ENCODE results near the gene PARD3. TPM values are rescaled to one million over a fixed set of nuclear protein-coding genes. Genes with fewer than 3 reads are reported as not detected.

The PARD3 gene
- total RNA-seq, 1 experiment from 2014 or later = not detected

GRCh38 chr10:34486008-34486407 is 329.1 kb downstream of the PARD3 start:
- H2AFZ ChIP-seq (ENCODE audit: low read length) = no peak overlapping the region
- no peak overlapping the region for H3K27ac ChIP-seq (ENCODE audit: low read length)
- DNase-seq = no peak
- H3K79me2 ChIP-seq (ENCODE audit: low read length) = no peaks in the 10 kb centered on the region
- no peaks in the 10 kb centered on the region for H4K20me1 ChIP-seq (ENCODE audit: insufficient read depth, low read depth, low read length)
- no peaks in the 10 kb centered on the region for H3K4me1 ChIP-seq (ENCODE audit: low read length)
- H3K27me3 ChIP-seq (ENCODE audit: low read length) = no peaks in the 10 kb centered on the region
- H3K9me2 ChIP-seq (replicated peaks; ENCODE audit: insufficient read depth, low read length) = no peaks in the 10 kb centered on the region
- no peak overlapping the region for H3K4me3 ChIP-seq (ENCODE audit: low read length)
- no peaks in the 10 kb centered on the region for H3K36me3 ChIP-seq (ENCODE audit: insufficient read depth, low read length)
- no peaks in the 10 kb centered on the region for H3K9me3 ChIP-seq (ENCODE audit: low read length)
- H3K9ac ChIP-seq (ENCODE audit: low read length) = no peak overlapping the region
- H3K4me2 ChIP-seq (ENCODE audit: low read depth, low read length, poor library complexity, severe bottlenecking) = no peak overlapping the region

GRCh38 chr10:34484164-34484563 is 330.9 kb downstream of the PARD3 start:
- Histone ChIP-seq H3K9me2 (replicated peaks; ENCODE audit: insufficient read depth, low read length) (no peaks in the 10 kb centered on the region), H3K27ac (ENCODE audit: low read length) (no peak overlapping the region), H3K79me2 (ENCODE audit: low read length) (no peaks in the 10 kb centered on the region), H4K20me1 (ENCODE audit: insufficient read depth, low read depth, low read length) (no peaks in the 10 kb centered on the region), H2AFZ (ENCODE audit: low read length) (no peak overlapping the region), H3K9me3 (ENCODE audit: low read length) (no peaks in the 10 kb centered on the region), H3K4me3 (ENCODE audit: low read length) (no peak overlapping the region), H3K4me2 (ENCODE audit: low read depth, low read length, poor library complexity, severe bottlenecking) (no peak overlapping the region), H3K9ac (ENCODE audit: low read length) (no peak overlapping the region), H3K4me1 (ENCODE audit: low read length) (no peaks in the 10 kb centered on the region), H3K27me3 (ENCODE audit: low read length) (no peaks in the 10 kb centered on the region), H3K36me3 (ENCODE audit: insufficient read depth, low read length) (no peaks in the 10 kb centered on the region)
- no peak for DNase-seq

GRCh38 chr10:34480345-34480744 is 334.8 kb downstream of the PARD3 start:
- no peak overlapping the region for H3K4me2 ChIP-seq (ENCODE audit: low read depth, low read length, poor library complexity, severe bottlenecking)

GRCh38 chr10:34479520-34480179 is 335.4 kb downstream of the PARD3 start:
- Histone ChIP-seq H2AFZ (ENCODE audit: low read length) (no peak overlapping the region), H3K4me3 (ENCODE audit: low read length) (no peak overlapping the region), H3K27ac (ENCODE audit: low read length) (no peak overlapping the region), H3K9me3 (ENCODE audit: low read length) (no peaks in the 10 kb centered on the region), H3K27me3 (ENCODE audit: low read length) (no peaks in the 10 kb centered on the region), H3K36me3 (ENCODE audit: insufficient read depth, low read length) (no peaks in the 10 kb centered on the region), H3K4me1 (ENCODE audit: low read length) (no peaks in the 10 kb centered on the region), H3K9me2 (replicated peaks; ENCODE audit: insufficient read depth, low read length) (no peaks in the 10 kb centered on the region), H3K4me2 (ENCODE audit: low read depth, low read length, poor library complexity, severe bottlenecking) (no peak overlapping the region), H4K20me1 (ENCODE audit: insufficient read depth, low read depth, low read length) (no peaks in the 10 kb centered on the region), H3K79me2 (ENCODE audit: low read length) (no peaks in the 10 kb centered on the region), H3K9ac (ENCODE audit: low read length) (no peak overlapping the region)
- no peak for DNase-seq

More at GRCh38 chr10:34480345-34480744, 334.8 kb downstream of the PARD3 start:
- H3K27ac ChIP-seq (ENCODE audit: low read length) = no peak overlapping the region
- no peaks in the 10 kb centered on the region for H3K4me1 ChIP-seq (ENCODE audit: low read length)
- no peaks in the 10 kb centered on the region for H3K79me2 ChIP-seq (ENCODE audit: low read length)
- H3K9me3 ChIP-seq (ENCODE audit: low read length) = no peaks in the 10 kb centered on the region
- no peak overlapping the region for H3K9ac ChIP-seq (ENCODE audit: low read length)
- no peak overlapping the region for H3K4me3 ChIP-seq (ENCODE audit: low read length)
- no peak overlapping the region for H2AFZ ChIP-seq (ENCODE audit: low read length)
- no peaks in the 10 kb centered on the region for H3K36me3 ChIP-seq (ENCODE audit: insufficient read depth, low read length)
- no peaks in the 10 kb centered on the region for H3K27me3 ChIP-seq (ENCODE audit: low read length)
- H3K9me2 ChIP-seq (replicated peaks; ENCODE audit: insufficient read depth, low read length) = no peaks in the 10 kb centered on the region
- no peak for DNase-seq
- no peaks in the 10 kb centered on the region for H4K20me1 ChIP-seq (ENCODE audit: insufficient read depth, low read depth, low read length)

- Histone ChIP-seq H3K79me2 (ENCODE audit: low read length) (no peaks in the 10 kb centered on the region), H3K9me2 (replicated peaks; ENCODE audit: insufficient read depth, low read length) (no peaks in the 10 kb centered on the region), H3K9me3 (ENCODE audit: low read length) (no peaks in the 10 kb centered on the region), H3K4me3 (ENCODE audit: low read length) (no peak overlapping the region), H3K27ac (ENCODE audit: low read length) (no peak overlapping the region), H3K4me2 (ENCODE audit: low read depth, low read length, poor library complexity, severe bottlenecking) (no peak overlapping the region), H2AFZ (ENCODE audit: low read length) (no peak overlapping the region), H3K36me3 (ENCODE audit: insufficient read depth, low read length) (no peaks in the 10 kb centered on the region), H3K27me3 (ENCODE audit: low read length) (no peaks in the 10 kb centered on the region), H3K4me1 (ENCODE audit: low read length) (no peaks in the 10 kb centered on the region), H4K20me1 (ENCODE audit: insufficient read depth, low read depth, low read length) (no peaks in the 10 kb centered on the region), H3K9ac (ENCODE audit: low read length) (no peak overlapping the region)
- no peak for DNase-seq
These were observed 337.8 kb downstream of the PARD3 start for GRCh38 chr10:34477249-34477648.

GRCh38 chr10:34476608-34477007 is 338.5 kb downstream of the PARD3 start:
- Histone ChIP-seq H3K27ac (ENCODE audit: low read length) (no peak overlapping the region), H3K9ac (ENCODE audit: low read length) (no peak overlapping the region), H3K79me2 (ENCODE audit: low read length) (no peaks in the 10 kb centered on the region), H4K20me1 (ENCODE audit: insufficient read depth, low read depth, low read length) (no peaks in the 10 kb centered on the region), H3K4me2 (ENCODE audit: low read depth, low read length, poor library complexity, severe bottlenecking) (no peak overlapping the region), H3K9me2 (replicated peaks; ENCODE audit: insufficient read depth, low read length) (no peaks in the 10 kb centered on the region), H3K9me3 (ENCODE audit: low read length) (no peaks in the 10 kb centered on the region), H3K36me3 (ENCODE audit: insufficient read depth, low read length) (no peaks in the 10 kb centered on the region), H3K4me3 (ENCODE audit: low read length) (no peak overlapping the region), H3K4me1 (ENCODE audit: low read length) (no peaks in the 10 kb centered on the region), H3K27me3 (ENCODE audit: low read length) (no peaks in the 10 kb centered on the region), H2AFZ (ENCODE audit: low read length) (no peak overlapping the region)
- no peak for DNase-seq

GRCh38 chr10:34475786-34476185 is 339.3 kb downstream of the PARD3 start:
- Histone ChIP-seq H3K79me2 (ENCODE audit: low read length) (no peaks in the 10 kb centered on the region), H3K36me3 (ENCODE audit: insufficient read depth, low read length) (no peaks in the 10 kb centered on the region), H4K20me1 (ENCODE audit: insufficient read depth, low read depth, low read length) (no peaks in the 10 kb centered on the region), H3K4me3 (ENCODE audit: low read length) (no peak overlapping the region), H3K9me3 (ENCODE audit: low read length) (no peaks in the 10 kb centered on the region), H3K9ac (ENCODE audit: low read length) (no peak overlapping the region), H3K4me2 (ENCODE audit: low read depth, low read length, poor library complexity, severe bottlenecking) (no peak overlapping the region), H3K27ac (ENCODE audit: low read length) (no peak overlapping the region), H2AFZ (ENCODE audit: low read length) (no peak overlapping the region), H3K9me2 (replicated peaks; ENCODE audit: insufficient read depth, low read length) (no peaks in the 10 kb centered on the region), H3K27me3 (ENCODE audit: low read length) (no peaks in the 10 kb centered on the region), H3K4me1 (ENCODE audit: low read length) (no peaks in the 10 kb centered on the region)
- no peak for DNase-seq

- DNase-seq = no peak
- Histone ChIP-seq H3K4me2 (ENCODE audit: low read depth, low read length, poor library complexity, severe bottlenecking) (no peak overlapping the region), H2AFZ (ENCODE audit: low read length) (no peak overlapping the region), H3K27me3 (ENCODE audit: low read length) (no peaks in the 10 kb centered on the region), H3K9me3 (ENCODE audit: low read length) (no peaks in the 10 kb centered on the region), H3K9ac (ENCODE audit: low read length) (no peak overlapping the region), H3K36me3 (ENCODE audit: insufficient read depth, low read length) (no peaks in the 10 kb centered on the region), H3K4me3 (ENCODE audit: low read length) (no peak overlapping the region), H3K27ac (ENCODE audit: low read length) (no peak overlapping the region), H3K9me2 (replicated peaks; ENCODE audit: insufficient read depth, low read length) (no peaks in the 10 kb centered on the region), H4K20me1 (ENCODE audit: insufficient read depth, low read depth, low read length) (no peaks in the 10 kb centered on the region), H3K4me1 (ENCODE audit: low read length) (no peaks in the 10 kb centered on the region), H3K79me2 (ENCODE audit: low read length) (no peaks in the 10 kb centered on the region)
These were observed 339.8 kb downstream of the PARD3 start for GRCh38 chr10:34475274-34475646.
